Small intestine (tissue), 7 donors: Measurements from ENCODE around the gene INSR. TPM values are rescaled to one million over a fixed set of nuclear protein-coding genes. Genes with fewer than 3 reads are reported as not detected.
"Not testable (repeated sequence)": the region's sequence is repeated elsewhere in the genome, so short reads cannot be mapped to it uniquely, and the experiment has no call there.

ENCODE experiments used
- DNase-seq, 2 donors: peaks; one replicate each; pipeline versions ENCODE4 v3.0.0 to v3.0.0-alpha.2; 2013
- FAIRE-seq: peaks from 2 replicates; lab custom pipeline; 2012; peaks lifted over from hg19 to GRCh38; lab: Jason Lieb, UNC
- H3K27ac ChIP-seq, 3 donors: one replicate each; pipeline ENCODE4 v1.5.1; 2013; ENCODE audit warnings: low read length in 2 of 3, mild to moderate bottlenecking in 2 of 3, control low read depth in 1 of 3, inconsistent platforms in 1 of 3, low read depth in 1 of 3, moderate library complexity in 1 of 3
- H3K27me3 ChIP-seq, 3 donors: one replicate each; pipeline ENCODE4 v1.6.1; 2013; ENCODE audit warnings: low read length in 3 of 3, inconsistent platforms in 1 of 3; ENCODE audit not compliant: control insufficient read depth in 3 of 3, insufficient read depth in 3 of 3
- H3K36me3 ChIP-seq, 3 donors: one replicate each; pipeline ENCODE4 v1.6.1; 2013; ENCODE audit warnings: low read length in 3 of 3, inconsistent platforms in 1 of 3, low read depth in 1 of 3, mild to moderate bottlenecking in 1 of 3, moderate library complexity in 1 of 3; ENCODE audit not compliant: control insufficient read depth in 3 of 3, insufficient read depth in 2 of 3
- H3K4me1 ChIP-seq, 3 donors: one replicate each; pipeline ENCODE4 v1.6.1; 2013; ENCODE audit warnings: low read length in 2 of 3, inconsistent platforms in 1 of 3, low read depth in 1 of 3, mild to moderate bottlenecking in 1 of 3, moderate library complexity in 1 of 3; ENCODE audit not compliant: control insufficient read depth in 3 of 3, insufficient read depth in 2 of 3
- H3K4me3 ChIP-seq, 3 donors: one replicate each; pipeline ENCODE4 v1.5.1; 2013; ENCODE audit warnings: low read length in 3 of 3, control low read depth in 1 of 3, inconsistent platforms in 1 of 3, low read depth in 1 of 3, mild to moderate bottlenecking in 1 of 3, moderate library complexity in 1 of 3
- H3K9me3 ChIP-seq, 2 donors: one replicate each; pipeline ENCODE4 v1.6.1; 2013; ENCODE audit warnings: low read depth in 1 of 2, low read length in 1 of 2; ENCODE audit not compliant: control insufficient read depth in 2 of 2, insufficient read depth in 1 of 2
- WGBS, 3 donors: extraction: QIAGEN DNeasy Blood & Tissue Kit; methylation state at CpG; one replicate each; pipeline ENCODE4 v1.1.7; 2013; 5-methylcytosine and 5-hydroxymethylcytosine counted together
- polyA plus RNA-seq, 4 donors: library from polyadenylated mRNA; stranded (reverse) in 3 of 4; unstranded in 1 of 4; fragments of 200-250 nt in 3 of 4; fragments of 120-200 nt in 1 of 4; gene quantifications; one replicate each; pipeline versions ENCODE4 v1.2.1 to v1.2.3, GENCODE V29; 2013
- donor health status: healthy with polysubstance abuse.
- donor health status: control.
- donor health status: control.
- donor health status: Bipolar disorder and iron deficiency.
- donor health status: healthy.

INSR gene
- polyA plus RNA-seq, 4 donors: 10.6 to 34.4 (median 16.0) TPM

- H3K27ac ChIP-seq: no peak overlapping the region
- H3K36me3 ChIP-seq: peaks cover 3 to 72% (median 10%) of the 10 kb centered on the region in 3 donors
- no peaks in the 10 kb centered on the region for H3K4me1 ChIP-seq
- no peaks in the 10 kb centered on the region for H3K27me3 ChIP-seq
- no peaks in the 10 kb centered on the region for H3K9me3 ChIP-seq
- WGBS, 3 donors: 88 to 97% (median 96%) methylated on average over 4 of the region's 4 CpGs
- no peak overlapping the region for H3K4me3 ChIP-seq
- no peak for DNase-seq
- FAIRE-seq: no peak
Observed at GRCh38 chr19:7161292-7161691, 132.9 kb downstream of the INSR start.

DNA sequence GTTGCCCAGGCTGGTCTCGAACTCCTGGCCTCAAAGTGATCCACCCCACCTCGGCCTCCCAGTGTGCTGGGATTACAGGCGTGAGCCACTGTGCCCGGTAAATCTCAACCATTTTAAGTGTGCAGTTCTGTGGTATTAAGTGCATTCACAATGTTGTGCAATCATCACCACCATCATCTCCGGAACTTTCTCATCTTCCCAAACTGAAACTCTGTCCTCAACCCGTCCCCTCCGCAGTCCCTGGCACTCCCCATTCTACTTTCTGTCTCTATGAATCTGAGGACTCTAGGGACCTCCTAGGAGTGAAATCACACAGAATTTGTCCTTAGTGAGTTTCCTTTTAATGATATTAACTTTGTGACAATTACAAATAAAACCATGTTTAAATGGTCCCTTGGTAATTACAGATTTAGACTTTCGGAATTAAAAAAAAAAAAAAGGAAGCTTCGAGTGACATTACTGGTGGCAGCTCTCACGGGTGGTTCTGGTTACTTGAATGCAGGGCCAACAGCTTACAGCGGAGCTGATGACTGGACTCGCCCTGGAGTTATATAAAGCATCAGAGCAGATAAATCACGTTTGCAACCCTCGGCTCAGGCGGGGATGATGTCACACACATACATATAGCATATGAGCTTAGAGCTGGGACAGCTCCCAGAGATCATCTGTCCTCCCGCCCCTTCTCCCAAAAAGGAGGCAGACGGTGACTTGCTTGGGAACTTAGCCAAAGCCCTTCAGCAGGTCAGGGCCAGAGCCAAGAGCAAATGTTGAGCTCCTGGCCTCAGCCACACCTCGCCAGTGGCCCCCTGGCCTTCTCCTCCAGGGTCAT lies 134.9 kb downstream of the INSR start:
- Histone ChIP-seq H3K36me3 (peaks cover 3 to 67% (median 10%) of the 10 kb centered on the region in 3 donors), H3K4me1 (no peaks in the 10 kb centered on the region), H3K27me3 (no peaks in the 10 kb centered on the region), H3K9me3 (no peaks in the 10 kb centered on the region), H3K4me3 (no peak overlapping the region), H3K27ac (peak overlapping the region in 2 of 3 donors; percentile 66 to 78)
- FAIRE-seq (no peak), DNase-seq (peak in 1 of 2 donors; percentile 33)
- 66 to 85% (median 85%) methylated on average over 18 of the region's 18 CpGs for WGBS, 3 donors

- H3K9me3 ChIP-seq: no peaks in the 10 kb centered on the region
- no peak overlapping the region for H3K4me3 ChIP-seq
- FAIRE-seq: no peak
- DNase-seq: no peak
- H3K36me3 ChIP-seq: peaks cover 4 to 59% (median 4%) of the 10 kb centered on the region in 3 donors
- H3K27me3 ChIP-seq: no peaks in the 10 kb centered on the region
- H3K4me1 ChIP-seq: no peaks in the 10 kb centered on the region
- WGBS, 3 donors: 76 to 85% (median 82%) methylated on average over 5 of the region's 5 CpGs
- no peak overlapping the region for H3K27ac ChIP-seq
Observed at GRCh38 chr19:7153022-7153421, 141.2 kb downstream of the INSR start.

GRCh38 chr19:7152568-7152967 lies 141.6 kb downstream of the INSR start:
- 64 to 79% (median 76%) methylated on average over 13 of the region's 13 CpGs for WGBS, 3 donors
- no peak for FAIRE-seq
- peaks cover 4 to 60% (median 4%) of the 10 kb centered on the region in 3 donors for H3K36me3 ChIP-seq

DNA sequence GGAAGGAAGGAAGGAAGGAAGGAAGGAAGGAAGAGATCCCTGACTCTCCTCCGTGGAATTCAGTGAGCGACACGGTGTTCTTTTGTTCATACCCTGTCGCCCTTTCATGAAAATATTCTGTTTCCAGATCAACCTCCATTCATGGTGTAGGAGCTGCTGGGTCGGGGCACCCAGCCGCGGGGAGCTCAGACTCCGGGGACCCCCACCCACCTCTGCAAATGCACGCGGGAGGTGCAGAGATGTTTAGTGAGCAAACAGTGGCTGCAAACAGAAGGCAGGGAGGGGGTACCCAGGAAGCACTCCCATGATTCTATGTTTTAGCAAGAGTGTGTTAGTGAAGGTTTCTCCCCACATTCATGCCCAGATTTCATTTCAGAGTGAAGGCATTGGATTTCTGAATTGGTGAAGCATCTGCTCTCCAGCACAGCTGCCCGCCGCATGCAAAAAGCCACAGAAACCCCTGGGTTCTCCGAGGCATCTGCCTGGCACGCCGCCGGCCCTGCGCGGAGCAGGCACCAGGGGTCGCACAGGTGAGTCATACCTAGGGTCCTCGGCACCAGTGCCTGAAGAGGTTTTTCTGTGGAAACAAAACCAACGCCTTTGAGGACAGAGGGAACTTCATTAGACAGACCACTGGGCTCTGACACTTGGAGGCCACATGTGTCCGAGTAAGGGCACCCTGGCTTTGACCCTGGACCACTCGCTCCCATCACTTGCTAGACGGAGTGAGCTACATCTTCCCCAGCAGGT lies 144.1 kb downstream of the INSR start:
- DNase-seq (no peak), FAIRE-seq (no peak)
- Histone ChIP-seq H3K27ac (no peak overlapping the region), H3K4me1 (no peaks in the 10 kb centered on the region), H3K27me3 (no peaks in the 10 kb centered on the region), H3K9me3 (peaks cover 0 to 7% of the 10 kb centered on the region in 2 donors), H3K36me3 (peaks cover 4 to 50% (median 4%) of the 10 kb centered on the region in 3 donors), H3K4me3 (no peak overlapping the region)
- 80 to 86% (median 82%) methylated on average over 24 of the region's 24 CpGs for WGBS, 3 donors

More at GRCh38 chr19:7152568-7152967, 141.6 kb downstream of the INSR start:
- DNase-seq: no peak
- H3K4me1 ChIP-seq: no peaks in the 10 kb centered on the region
- H3K27ac ChIP-seq: no peak overlapping the region
- H3K9me3 ChIP-seq: no peaks in the 10 kb centered on the region
- no peak overlapping the region for H3K4me3 ChIP-seq
- no peaks in the 10 kb centered on the region for H3K27me3 ChIP-seq

DNA sequence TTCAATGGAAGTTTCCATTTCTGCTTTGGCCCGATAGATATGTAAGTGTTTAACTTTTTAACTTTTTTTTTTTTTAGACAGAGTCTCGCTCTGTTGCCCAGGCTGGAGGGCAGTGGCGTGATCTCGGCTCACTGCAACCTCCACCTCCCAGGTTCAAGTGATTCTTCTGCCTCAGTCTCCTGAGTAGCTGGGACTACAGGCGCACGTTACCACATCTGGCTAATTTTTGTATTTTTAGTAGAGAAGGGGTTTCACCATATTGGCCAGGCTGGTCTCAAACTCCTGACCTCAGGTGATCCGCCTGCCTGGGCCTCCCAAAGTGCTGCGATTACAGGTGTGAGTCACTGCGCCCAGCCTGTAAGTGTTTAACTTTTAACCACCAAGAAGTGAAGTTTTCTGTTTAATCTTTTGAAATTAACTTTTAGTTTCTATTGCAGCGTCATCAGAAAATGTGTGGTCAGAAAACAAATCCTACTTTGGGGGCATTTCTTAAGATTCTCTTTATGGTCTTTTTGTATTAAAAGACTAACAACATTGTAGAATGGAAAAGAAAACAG lies 147.0 kb downstream of the INSR start:
- peaks cover 4 to 46% (median 6%) of the 10 kb centered on the region in 3 donors for H3K36me3 ChIP-seq
- DNase-seq, H3K4me3 ChIP-seq, H3K27me3 ChIP-seq, FAIRE-seq, H3K9me3 ChIP-seq, H3K4me1 ChIP-seq: not testable (repeated sequence)
- H3K27ac ChIP-seq: peak overlapping the region in 1 of 3 donors; percentile 28
- 86 to 90% (median 86%) methylated on average over 10 of the region's 10 CpGs for WGBS, 3 donors

DNA sequence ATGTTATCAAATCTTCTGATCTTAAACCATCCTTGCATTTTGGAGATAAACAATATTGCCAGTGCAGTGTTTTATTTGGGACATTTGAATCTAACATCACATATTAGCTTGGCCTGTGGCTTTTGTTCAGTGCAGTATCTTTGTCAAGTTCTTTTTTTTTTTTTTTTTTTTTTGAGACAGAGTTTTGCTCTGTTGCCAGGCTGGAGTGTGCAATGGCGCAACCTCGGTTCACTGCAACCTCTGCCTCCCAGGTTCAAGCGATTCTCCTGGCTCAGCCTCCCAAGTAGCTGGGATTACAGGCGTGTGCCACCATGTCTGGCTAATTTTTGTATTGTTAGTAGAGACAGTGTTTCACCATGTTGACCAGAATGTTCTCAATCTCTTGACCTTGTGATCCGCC lies 148.1 kb downstream of the INSR start:
- H3K4me1 ChIP-seq, H3K4me3 ChIP-seq, H3K27me3 ChIP-seq, H3K27ac ChIP-seq, DNase-seq, FAIRE-seq: not testable (repeated sequence)
- Histone ChIP-seq H3K36me3 (peaks cover 4 to 47% (median 10%) of the 10 kb centered on the region in 3 donors), H3K9me3 (peaks cover 0 to 12% of the 10 kb centered on the region in 2 donors)
- 92 to 98% (median 96%) methylated on average over 5 of the region's 5 CpGs for WGBS, 3 donors

DNA sequence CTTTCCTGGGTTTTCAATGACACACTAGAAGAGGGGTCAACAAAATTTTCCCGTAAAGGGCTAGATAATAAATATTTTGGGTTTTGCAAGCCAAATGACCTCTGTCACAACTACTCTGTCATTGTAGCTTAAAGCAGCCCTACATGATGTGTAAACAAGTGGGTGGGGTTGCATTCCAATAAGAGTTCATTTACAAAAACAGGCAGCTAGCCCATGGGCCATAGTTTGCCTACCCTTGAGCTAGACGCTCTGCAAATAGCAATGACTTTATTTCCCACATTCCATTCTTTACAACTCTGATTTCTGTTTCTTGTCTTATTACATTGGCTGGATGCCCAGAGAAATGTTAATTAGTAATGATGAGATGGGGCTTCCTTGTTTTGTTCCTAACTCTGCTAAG lies 148.7 kb downstream of the INSR start:
- 24 to 43% (median 40%) methylated on average over 2 of the region's 2 CpGs for WGBS, 3 donors
- Histone ChIP-seq H3K4me3 (no peak overlapping the region), H3K27ac (no peak overlapping the region), H3K9me3 (peaks cover 0 to 12% of the 10 kb centered on the region in 2 donors), H3K36me3 (peaks cover 4 to 48% (median 11%) of the 10 kb centered on the region in 3 donors), H3K4me1 (no peaks in the 10 kb centered on the region), H3K27me3 (no peaks in the 10 kb centered on the region)
- peak in 1 of 2 donors; percentile 68 for DNase-seq
- no peak for FAIRE-seq
